Fibroblast of villous mesenchyme (primary cell): ENCODE results near the gene SCNN1B. TPM values are rescaled to one million over a fixed set of nuclear protein-coding genes. Genes with fewer than 3 reads are reported as not detected.
A peak's percentile ranks its signal among the peaks of the same experiment; 100 is the strongest.

ENCODE experiments used
- DNase-seq: peaks from one replicate; pipeline ENCODE4 v3.0.0-alpha.2; 2010; ENCODE audit warnings: low read depth
- H3K4me3 ChIP-seq: 2 replicates; pipeline ENCODE4 v1.5.1; 2011; ENCODE audit warnings: low read depth, mild to moderate bottlenecking, low read length
- total RNA-seq: library from RNA; depleted of rRNA; stranded (reverse); fragments of >200 nt; gene quantifications from 2 replicates; pipeline ENCODE4 v1.2.3, GENCODE V29; 2012
- TF ChIP-seq, protein P1 (sequence below): IDR thresholded peaks from 2 replicates; pipeline ENCODE4 v1.5.1; 2012; ENCODE audit warnings: low read depth, mild to moderate bottlenecking, low read length; ENCODE audit not compliant: insufficient read depth

Gene SCNN1B
- total RNA-seq, 1 donor: not detected

DNA sequence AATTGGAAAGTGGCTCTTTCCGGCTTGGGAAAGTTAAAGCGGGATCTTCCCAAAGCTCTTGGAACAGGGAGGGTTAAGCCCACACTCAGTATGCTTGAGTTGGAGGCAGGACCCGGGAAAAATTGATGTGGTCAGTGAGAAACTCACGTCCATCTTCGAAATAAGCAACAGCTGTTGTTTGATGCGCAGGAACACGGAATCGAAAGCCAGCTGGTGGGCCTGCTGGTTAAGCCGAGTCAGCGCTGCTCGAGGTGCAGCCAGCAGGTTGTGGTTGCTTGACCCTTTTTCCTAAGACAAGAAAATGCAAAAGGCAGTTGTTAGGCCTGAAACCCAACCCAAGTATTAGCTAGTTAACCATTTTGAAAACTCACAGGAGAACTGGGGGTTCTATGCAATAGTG, 101.4 kb downstream of the SCNN1B start:
- no peak overlapping the region for H3K4me3 ChIP-seq
- TF ChIP-seq, protein P1, sequence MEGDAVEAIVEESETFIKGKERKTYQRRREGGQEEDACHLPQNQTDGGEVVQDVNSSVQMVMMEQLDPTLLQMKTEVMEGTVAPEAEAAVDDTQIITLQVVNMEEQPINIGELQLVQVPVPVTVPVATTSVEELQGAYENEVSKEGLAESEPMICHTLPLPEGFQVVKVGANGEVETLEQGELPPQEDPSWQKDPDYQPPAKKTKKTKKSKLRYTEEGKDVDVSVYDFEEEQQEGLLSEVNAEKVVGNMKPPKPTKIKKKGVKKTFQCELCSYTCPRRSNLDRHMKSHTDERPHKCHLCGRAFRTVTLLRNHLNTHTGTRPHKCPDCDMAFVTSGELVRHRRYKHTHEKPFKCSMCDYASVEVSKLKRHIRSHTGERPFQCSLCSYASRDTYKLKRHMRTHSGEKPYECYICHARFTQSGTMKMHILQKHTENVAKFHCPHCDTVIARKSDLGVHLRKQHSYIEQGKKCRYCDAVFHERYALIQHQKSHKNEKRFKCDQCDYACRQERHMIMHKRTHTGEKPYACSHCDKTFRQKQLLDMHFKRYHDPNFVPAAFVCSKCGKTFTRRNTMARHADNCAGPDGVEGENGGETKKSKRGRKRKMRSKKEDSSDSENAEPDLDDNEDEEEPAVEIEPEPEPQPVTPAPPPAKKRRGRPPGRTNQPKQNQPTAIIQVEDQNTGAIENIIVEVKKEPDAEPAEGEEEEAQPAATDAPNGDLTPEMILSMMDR: no peak
- no peak for DNase-seq

DNA sequence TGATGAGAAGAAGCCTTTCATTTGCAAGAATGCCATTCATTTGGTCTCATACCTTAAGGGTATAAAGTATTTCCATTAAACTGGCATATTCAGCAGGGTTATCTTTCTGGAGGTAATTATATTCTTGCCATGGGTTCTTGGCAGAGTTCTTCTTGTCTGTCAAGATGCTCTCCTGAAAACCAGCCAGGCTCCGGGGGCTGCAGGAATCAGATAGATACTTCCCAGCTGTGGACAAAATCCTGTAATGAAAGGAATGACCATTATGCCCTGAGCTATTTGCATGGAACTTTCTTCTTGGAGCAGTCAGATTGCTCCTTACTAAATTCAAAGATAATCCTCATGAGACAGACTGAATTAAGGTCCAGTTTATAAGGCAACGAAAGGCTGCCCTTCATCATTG, 103.9 kb downstream of the SCNN1B start:
- TF ChIP-seq, protein P1: no peak
- no peak overlapping the region for H3K4me3 ChIP-seq
- no peak for DNase-seq

GRCh38 chr16:23406546-23407240, 104.6 kb downstream of the SCNN1B start:
- DNase-seq: no peak

DNA sequence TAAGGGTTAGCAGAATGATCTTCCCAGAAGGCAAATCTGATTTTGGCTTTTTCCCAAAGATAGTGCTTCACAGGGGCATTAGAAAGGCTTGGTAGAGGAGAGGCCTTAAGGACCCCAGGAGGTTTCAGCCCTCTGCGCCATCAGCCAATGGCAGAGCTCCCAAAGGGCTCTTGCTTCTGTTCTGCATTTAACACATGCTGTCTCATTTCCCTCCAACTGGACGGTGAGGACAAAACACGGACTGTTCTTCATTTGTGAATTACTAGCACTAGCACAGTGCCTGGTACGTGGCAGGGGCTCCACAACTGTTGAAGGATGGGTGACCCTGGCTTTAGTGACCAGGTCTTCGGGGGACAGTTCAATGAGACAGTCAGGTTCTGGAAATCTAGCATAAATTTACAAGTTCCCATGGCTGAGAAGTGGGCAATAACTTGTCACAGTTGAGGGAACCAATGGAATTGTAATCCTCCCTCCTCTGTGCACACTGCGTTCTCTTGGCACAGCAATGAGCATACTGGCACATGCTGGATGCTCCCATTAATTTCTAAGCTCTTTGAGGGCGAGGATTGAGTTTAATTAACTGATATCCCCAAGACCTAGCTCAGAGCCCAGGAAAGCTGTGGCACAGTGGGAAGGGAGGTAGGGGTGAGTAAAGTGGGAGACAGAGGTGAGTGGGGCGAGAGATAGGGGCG, 105.5 kb downstream of the SCNN1B start:
- H3K4me3 ChIP-seq: no peak overlapping the region
- TF ChIP-seq, protein P1: no peak
- no peak for DNase-seq

More at GRCh38 chr16:23406546-23407240, 104.6 kb downstream of the SCNN1B start:
- TF ChIP-seq, protein P1: no peak
- H3K4me3 ChIP-seq: no peak overlapping the region

GRCh38 chr16:23408242-23408822, 106.2 kb downstream of the SCNN1B start:
- DNase-seq: no peak
- H3K4me3 ChIP-seq: no peak overlapping the region
- TF ChIP-seq, protein P1: no peak

DNA sequence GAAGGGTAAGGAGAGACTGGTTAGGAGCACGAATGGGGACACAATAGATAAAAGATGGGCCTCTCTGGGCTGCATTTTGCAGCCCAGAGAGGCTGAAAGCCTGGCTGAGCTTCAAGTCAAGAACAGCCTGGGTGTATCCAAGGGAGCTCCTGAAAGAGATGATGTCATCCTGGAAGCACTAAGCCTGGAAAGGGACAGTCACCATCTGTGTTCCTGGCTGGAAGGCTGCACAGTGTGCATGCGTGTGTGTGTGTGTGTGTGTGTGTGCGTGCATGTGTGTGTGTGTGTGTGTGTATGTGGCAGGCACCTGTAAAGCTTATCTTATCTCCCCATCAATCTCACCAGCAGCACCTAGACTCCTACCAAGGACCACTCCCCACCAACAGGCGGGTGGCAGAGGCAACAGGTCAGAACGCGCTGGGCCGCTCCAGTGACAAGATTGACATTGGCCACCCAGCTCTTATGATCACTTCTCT, 106.8 kb downstream of the SCNN1B start:
- peak; percentile 48 for DNase-seq
- TF ChIP-seq, protein P1: no peak

More for the DNA sequence above, 106.8 kb downstream of the SCNN1B start:
- no peak overlapping the region for H3K4me3 ChIP-seq
